Measurements from ENCODE around the gene LYSMD3.

Gene LYSMD3

GRCh38 chr5:90555666-90556065 is 26.3 kb upstream of the LYSMD3 start:
- ATAC-seq (ENCODE audit: low read depth): no peak
- no peaks in the 10 kb centered on the region for H3K4me1 ChIP-seq (ENCODE audit: insufficient read depth, poor library complexity, severe bottlenecking)
- H3K9me3 ChIP-seq (ENCODE audit: severe bottlenecking): no peaks in the 10 kb centered on the region
- H3K36me3 ChIP-seq (ENCODE audit: low read depth): no peaks in the 10 kb centered on the region
- TF ChIP-seq, protein P1, sequence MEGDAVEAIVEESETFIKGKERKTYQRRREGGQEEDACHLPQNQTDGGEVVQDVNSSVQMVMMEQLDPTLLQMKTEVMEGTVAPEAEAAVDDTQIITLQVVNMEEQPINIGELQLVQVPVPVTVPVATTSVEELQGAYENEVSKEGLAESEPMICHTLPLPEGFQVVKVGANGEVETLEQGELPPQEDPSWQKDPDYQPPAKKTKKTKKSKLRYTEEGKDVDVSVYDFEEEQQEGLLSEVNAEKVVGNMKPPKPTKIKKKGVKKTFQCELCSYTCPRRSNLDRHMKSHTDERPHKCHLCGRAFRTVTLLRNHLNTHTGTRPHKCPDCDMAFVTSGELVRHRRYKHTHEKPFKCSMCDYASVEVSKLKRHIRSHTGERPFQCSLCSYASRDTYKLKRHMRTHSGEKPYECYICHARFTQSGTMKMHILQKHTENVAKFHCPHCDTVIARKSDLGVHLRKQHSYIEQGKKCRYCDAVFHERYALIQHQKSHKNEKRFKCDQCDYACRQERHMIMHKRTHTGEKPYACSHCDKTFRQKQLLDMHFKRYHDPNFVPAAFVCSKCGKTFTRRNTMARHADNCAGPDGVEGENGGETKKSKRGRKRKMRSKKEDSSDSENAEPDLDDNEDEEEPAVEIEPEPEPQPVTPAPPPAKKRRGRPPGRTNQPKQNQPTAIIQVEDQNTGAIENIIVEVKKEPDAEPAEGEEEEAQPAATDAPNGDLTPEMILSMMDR (IDR thresholded peaks at IDR 0.05; ENCODE audit: poor library complexity, severe bottlenecking): no peak
- peaks cover 69% of the 10 kb centered on the region for H3K27me3 ChIP-seq (ENCODE audit: insufficient read depth, poor library complexity, severe bottlenecking)
- H3K27ac ChIP-seq (ENCODE audit: poor library complexity, severe bottlenecking): no peak overlapping the region
- no peak overlapping the region for H3K4me3 ChIP-seq (ENCODE audit: severe bottlenecking)
- DNase-seq (ENCODE audit: low spot score): no peak

GRCh38 chr5:90554358-90555006 is 25.1 kb upstream of the LYSMD3 start:
- TF ChIP-seq, protein P1 (IDR thresholded peaks at IDR 0.05; ENCODE audit: poor library complexity, severe bottlenecking): no peak
- Histone ChIP-seq H3K4me1 (ENCODE audit: insufficient read depth, poor library complexity, severe bottlenecking) (no peaks in the 10 kb centered on the region), H3K36me3 (ENCODE audit: low read depth) (no peaks in the 10 kb centered on the region), H3K27ac (ENCODE audit: poor library complexity, severe bottlenecking) (no peak overlapping the region), H3K9me3 (ENCODE audit: severe bottlenecking) (no peaks in the 10 kb centered on the region), H3K27me3 (ENCODE audit: insufficient read depth, poor library complexity, severe bottlenecking) (peaks cover 57% of the 10 kb centered on the region), H3K4me3 (ENCODE audit: severe bottlenecking) (no peak overlapping the region)
- no peak for DNase-seq (ENCODE audit: low spot score)
- ATAC-seq (ENCODE audit: low read depth): no peak

- H3K27me3 ChIP-seq (ENCODE audit: insufficient read depth, poor library complexity, severe bottlenecking): peaks cover 53% of the 10 kb centered on the region
- no peaks in the 10 kb centered on the region for H3K36me3 ChIP-seq (ENCODE audit: low read depth)
- no peak for ATAC-seq (ENCODE audit: low read depth)
- H3K9me3 ChIP-seq (ENCODE audit: severe bottlenecking): no peaks in the 10 kb centered on the region
- TF ChIP-seq, protein P1 (IDR thresholded peaks at IDR 0.05; ENCODE audit: poor library complexity, severe bottlenecking): no peak
- H3K4me1 ChIP-seq (ENCODE audit: insufficient read depth, poor library complexity, severe bottlenecking): no peaks in the 10 kb centered on the region
- H3K4me3 ChIP-seq (ENCODE audit: severe bottlenecking): no peak overlapping the region
- no peak overlapping the region for H3K27ac ChIP-seq (ENCODE audit: poor library complexity, severe bottlenecking)
- DNase-seq (ENCODE audit: low spot score): no peak
Measured at GRCh38 chr5:90553711-90554110, 24.3 kb upstream of the LYSMD3 start.

DNA sequence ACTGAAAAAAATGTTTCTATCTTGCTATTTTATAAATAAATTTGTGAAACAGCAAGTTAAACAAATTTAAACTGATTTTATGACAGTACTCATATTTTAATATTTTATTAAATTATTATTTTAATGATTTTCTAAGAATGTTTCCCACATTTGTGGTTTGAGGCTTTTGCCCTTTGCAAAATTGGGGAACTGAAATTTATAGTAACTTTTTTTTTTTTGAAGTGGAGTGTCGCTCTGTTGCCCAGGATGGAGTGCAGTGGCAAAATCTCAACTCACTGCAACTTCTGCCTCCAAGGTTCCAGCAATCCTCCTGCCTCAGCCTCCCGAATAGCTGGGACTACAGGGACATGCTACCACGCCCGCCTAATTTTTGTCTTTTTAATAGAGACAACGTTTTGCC is 22.0 kb upstream of the LYSMD3 start:
- TF ChIP-seq, protein P1 (IDR thresholded peaks at IDR 0.05; ENCODE audit: poor library complexity, severe bottlenecking): no peak
- no peaks in the 10 kb centered on the region for H3K36me3 ChIP-seq (ENCODE audit: low read depth)
- H3K27me3 ChIP-seq (ENCODE audit: insufficient read depth, poor library complexity, severe bottlenecking): peaks cover 40% of the 10 kb centered on the region
- H3K27ac ChIP-seq (ENCODE audit: poor library complexity, severe bottlenecking): no peak overlapping the region
- no peak for DNase-seq (ENCODE audit: low spot score)
- no peak overlapping the region for H3K4me3 ChIP-seq (ENCODE audit: severe bottlenecking)
- no peaks in the 10 kb centered on the region for H3K4me1 ChIP-seq (ENCODE audit: insufficient read depth, poor library complexity, severe bottlenecking)
- no peak for ATAC-seq (ENCODE audit: low read depth)
- no peaks in the 10 kb centered on the region for H3K9me3 ChIP-seq (ENCODE audit: severe bottlenecking)

DNA sequence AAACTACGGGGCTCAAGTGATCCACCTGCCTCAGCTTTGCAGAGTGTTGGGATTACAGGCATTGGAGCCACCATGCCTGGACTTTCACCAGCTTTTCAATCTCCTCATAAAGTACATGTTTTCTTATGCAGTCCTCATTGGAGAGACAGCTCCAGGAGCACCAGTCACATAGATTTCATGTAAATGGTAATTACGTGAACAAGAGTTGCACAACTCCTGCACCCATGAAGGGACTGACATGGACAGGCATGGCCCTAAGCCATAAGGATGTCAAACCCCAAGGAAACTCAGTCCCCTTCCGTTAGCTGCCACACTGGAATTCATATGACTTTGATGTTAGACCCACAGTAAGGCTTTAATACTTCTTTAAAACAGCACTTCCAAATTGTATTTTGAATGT is 21.6 kb upstream of the LYSMD3 start:
- Histone ChIP-seq H3K9me3 (ENCODE audit: severe bottlenecking) (no peaks in the 10 kb centered on the region), H3K4me3 (ENCODE audit: severe bottlenecking) (no peak overlapping the region), H3K4me1 (ENCODE audit: insufficient read depth, poor library complexity, severe bottlenecking) (no peaks in the 10 kb centered on the region), H3K27ac (ENCODE audit: poor library complexity, severe bottlenecking) (no peak overlapping the region), H3K27me3 (ENCODE audit: insufficient read depth, poor library complexity, severe bottlenecking) (peaks cover 37% of the 10 kb centered on the region), H3K36me3 (ENCODE audit: low read depth) (no peaks in the 10 kb centered on the region)
- DNase-seq (ENCODE audit: low spot score) (no peak), ATAC-seq (ENCODE audit: low read depth) (no peak)
- TF ChIP-seq, protein P1 (IDR thresholded peaks at IDR 0.05; ENCODE audit: poor library complexity, severe bottlenecking): no peak
